ENCODE data around the gene UTS2B. TPM values are rescaled to one million over a fixed set of nuclear protein-coding genes. Genes with fewer than 3 reads are reported as not detected.

UTS2B gene
- polyA plus RNA-seq, 1 of the 3 experiments (the other 2 are of a cell fraction): 0.03 TPM

GRCh38 chr3:191376516-191377141 is 46.3 kb upstream of the UTS2B start:
- H3K79me2 ChIP-seq (ENCODE audit: insufficient read depth): no peaks in the 10 kb centered on the region; the same call in 1 of the 2 replicates
- peak overlapping the region; percentile 19; the same call in 1 of the 2 replicates for H3K4me2 ChIP-seq
- H3K9me2 ChIP-seq: no peaks in the 10 kb centered on the region
- H3K4me3 ChIP-seq (ENCODE audit: low read depth in 2 of 2, low read length in 1 of 2): no peak overlapping the region
- DNase-seq: no peak
- peaks cover 15% of the 10 kb centered on the region for H3F3A ChIP-seq (replicated peaks; ENCODE audit: insufficient read depth)
- peaks cover 13 to 22% of the 10 kb centered on the region in 2 experiments; a peak in 2 of 4 replicates for H3K4me1 ChIP-seq (ENCODE audit: control insufficient read depth in 1 of 2, insufficient read depth in 2 of 2, low read depth in 1 of 2, low read length in 1 of 2)
- H2AFZ ChIP-seq (ENCODE audit: low read depth): no peak overlapping the region
- TF ChIP-seq SMC3 (IDR thresholded peaks at IDR 0.05; ENCODE audit: low read depth, low read length) (no peak), MXI1 (IDR thresholded peaks at IDR 0.05; ENCODE audit: low read depth, low read length) (no peak), JUND (IDR thresholded peaks at IDR 0.05) (0 out of 2 replicates have a peak, but pooled peaks have one; percentile 20), PBX3 (IDR thresholded peaks at IDR 0.05) (no peak), RXRA (IDR thresholded peaks at IDR 0.05; ENCODE audit: borderline replicate concordance, low read depth) (no peak), GATA2 (CRISPR knock-in tag; IDR thresholded peaks at IDR 0.05) (no peak), NFIC (IDR thresholded peaks at IDR 0.05; ENCODE audit: borderline replicate concordance) (no peak)
- TF ChIP-seq, protein P1, sequence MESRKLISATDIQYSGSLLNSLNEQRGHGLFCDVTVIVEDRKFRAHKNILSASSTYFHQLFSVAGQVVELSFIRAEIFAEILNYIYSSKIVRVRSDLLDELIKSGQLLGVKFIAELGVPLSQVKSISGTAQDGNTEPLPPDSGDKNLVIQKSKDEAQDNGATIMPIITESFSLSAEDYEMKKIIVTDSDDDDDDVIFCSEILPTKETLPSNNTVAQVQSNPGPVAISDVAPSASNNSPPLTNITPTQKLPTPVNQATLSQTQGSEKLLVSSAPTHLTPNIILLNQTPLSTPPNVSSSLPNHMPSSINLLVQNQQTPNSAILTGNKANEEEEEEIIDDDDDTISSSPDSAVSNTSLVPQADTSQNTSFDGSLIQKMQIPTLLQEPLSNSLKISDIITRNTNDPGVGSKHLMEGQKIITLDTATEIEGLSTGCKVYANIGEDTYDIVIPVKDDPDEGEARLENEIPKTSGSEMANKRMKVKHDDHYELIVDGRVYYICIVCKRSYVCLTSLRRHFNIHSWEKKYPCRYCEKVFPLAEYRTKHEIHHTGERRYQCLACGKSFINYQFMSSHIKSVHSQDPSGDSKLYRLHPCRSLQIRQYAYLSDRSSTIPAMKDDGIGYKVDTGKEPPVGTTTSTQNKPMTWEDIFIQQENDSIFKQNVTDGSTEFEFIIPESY (IDR thresholded peaks at IDR 0.05; ENCODE audit: borderline replicate concordance, low read depth): no peak
- POLR2A ChIA-PET: no interaction called here
- H3K9me3 ChIP-seq: no peaks in the 10 kb centered on the region
- no peaks in the 10 kb centered on the region for H3K27me3 ChIP-seq (ENCODE audit: insufficient read depth)
- CTCF ChIA-PET: interaction anchor here (1.1 kb wide), 1 partner anchor 10 kb away, joined by 4 read pairs; no protein-coding TSS in a partner anchor
- H3K9ac ChIP-seq: no peak overlapping the region
- peaks cover 37 to 52% of the 10 kb centered on the region in 2 experiments for H3K36me3 ChIP-seq (replicated peaks in 1 of 2; ENCODE audit: control insufficient read depth in 1 of 2, insufficient read depth in 2 of 2, low read length in 1 of 2)
- H3K27ac ChIP-seq (ENCODE audit: low read depth in 2 of 2, low read length in 1 of 2): peak overlapping the region; percentile 6 to 57; a peak in 2 of 4 replicates
- H4K20me1 ChIP-seq (ENCODE audit: insufficient read depth): no peaks in the 10 kb centered on the region
- 69% methylated on average over 7 of the region's 7 CpGs for WGBS (ENCODE audit: low lambda C conversion rate)

- H3F3A ChIP-seq (replicated peaks; ENCODE audit: insufficient read depth): peaks cover 15% of the 10 kb centered on the region
- H3K9me2 ChIP-seq: no peaks in the 10 kb centered on the region
- DNase-seq: no peak
- no peaks in the 10 kb centered on the region; the same call in 1 of the 2 replicates for H3K79me2 ChIP-seq (ENCODE audit: insufficient read depth)
- H3K4me3 ChIP-seq (ENCODE audit: low read depth in 2 of 2, low read length in 1 of 2): no peak overlapping the region
- H2AFZ ChIP-seq (ENCODE audit: low read depth): no peak overlapping the region
- H3K27ac ChIP-seq (ENCODE audit: low read depth in 2 of 2, low read length in 1 of 2): no peak overlapping the region
- no peak overlapping the region for H3K9ac ChIP-seq
- H3K4me1 ChIP-seq (ENCODE audit: control insufficient read depth in 1 of 2, insufficient read depth in 2 of 2, low read depth in 1 of 2, low read length in 1 of 2): peaks cover 11 to 22% of the 10 kb centered on the region in 2 experiments; a peak in 2 of 4 replicates
- POLR2A ChIA-PET: no interaction called here
- WGBS (ENCODE audit: low lambda C conversion rate): 96% methylated on average over 4 of the region's 4 CpGs
- CTCF ChIA-PET: interaction anchor here (1.5 kb wide), 1 partner anchor 20 kb away, joined by 4 read pairs; no protein-coding TSS in a partner anchor
- H3K9me3 ChIP-seq: no peaks in the 10 kb centered on the region
- TF ChIP-seq USF2 (IDR thresholded peaks at IDR 0.05; ENCODE audit: borderline replicate concordance, low read depth, low read length): no peak
- TF ChIP-seq PBX3 (IDR thresholded peaks at IDR 0.05): no peak
- no peak for TF ChIP-seq RAD21 (IDR thresholded peaks at IDR 0.05; ENCODE audit: low read length)
- no peak for TF ChIP-seq RFX5 (IDR thresholded peaks at IDR 0.05; ENCODE audit: low read length)
- TF ChIP-seq SIN3A (IDR thresholded peaks at IDR 0.05; ENCODE audit: borderline replicate concordance, low read depth, low read length): no peak
- no peak for TF ChIP-seq CHD2 (IDR thresholded peaks at IDR 0.05; ENCODE audit: low read length, partially characterized antibody)
- no peak for TF ChIP-seq TEAD4 (IDR thresholded peaks at IDR 0.05; ENCODE audit: borderline replicate concordance, insufficient read depth)
- no peak for TF ChIP-seq FOSL2 (IDR thresholded peaks at IDR 0.05; ENCODE audit: borderline replicate concordance, low read depth)
- no peak for TF ChIP-seq MAX (IDR thresholded peaks at IDR 0.05; ENCODE audit: low read depth)
- TF ChIP-seq EP300 (IDR thresholded peaks at IDR 0.05; ENCODE audit: borderline replicate concordance in 1 of 2, low read depth in 1 of 2, low read length in 1 of 2): no peak
- no peak for TF ChIP-seq GABPA (IDR thresholded peaks at IDR 0.05; ENCODE audit: low read depth)
- no peak for TF ChIP-seq ELF1 (IDR thresholded peaks at IDR 0.05)
- no peak for TF ChIP-seq POLR2AphosphoS5 (IDR thresholded peaks at IDR 0.05; ENCODE audit: low read depth, low read length)
- no peak for TF ChIP-seq JUND (IDR thresholded peaks at IDR 0.05)
- no peak for TF ChIP-seq FOXM1 (IDR thresholded peaks at IDR 0.05; ENCODE audit: low read depth)
- peaks cover 37 to 51% of the 10 kb centered on the region in 2 experiments for H3K36me3 ChIP-seq (replicated peaks in 1 of 2; ENCODE audit: control insufficient read depth in 1 of 2, insufficient read depth in 2 of 2, low read length in 1 of 2)
- no peaks in the 10 kb centered on the region for H3K27me3 ChIP-seq (ENCODE audit: insufficient read depth)
- no peaks in the 10 kb centered on the region for H4K20me1 ChIP-seq (ENCODE audit: insufficient read depth)
- no peak overlapping the region for H3K4me2 ChIP-seq
Observed at GRCh38 chr3:191373327-191373726, 43.0 kb upstream of the UTS2B start.
